ENCODE results near the gene SUPT3H. TPM values are rescaled to one million over a fixed set of nuclear protein-coding genes. Genes with fewer than 3 reads are reported as not detected.

The SUPT3H gene
- total and polyA plus RNA-seq, 9 donors = 10.3 to 23.1 (median 16.2) TPM

- Histone ChIP-seq H3K4me3 (peak overlapping the region; percentile 67), H3K36me3 (no peaks in the 10 kb centered on the region), H3K27ac (peak overlapping the region; percentile 86 to 97), H3K9me3 (no peaks in the 10 kb centered on the region), H3K4me1 (ENCODE audit: insufficient read depth) (no peaks in the 10 kb centered on the region), H3K27me3 (no peaks in the 10 kb centered on the region)
- intact Hi-C loops (cut with DNase I) = loop anchor here in 1 of 4 donors (5.0 kb wide), 1 partner anchor 335 kb away; no protein-coding TSS in a partner anchor
- no peak for DNase-seq
- 1% methylated on average over 21 of the region's 21 CpGs for WGBS, 3 donors
- TF ChIP-seq EP300 (IDR thresholded peaks at IDR 0.05) = no peak
- no peak for TF ChIP-seq POLR2A (IDR thresholded peaks at IDR 0.05)
- TF ChIP-seq CTCF (IDR thresholded peaks at IDR 0.05) = no peak
These were observed 636 bp downstream of the SUPT3H start for GRCh38 chr6:45377043-45377553.

GRCh38 chr6:45376310-45377042 is 1.3 kb downstream of the SUPT3H start:
- Histone ChIP-seq H3K27me3 (no peaks in the 10 kb centered on the region), H3K4me3 (peak overlapping the region; percentile 67), H3K36me3 (no peaks in the 10 kb centered on the region), H3K9me3 (no peaks in the 10 kb centered on the region), H3K27ac (no peak overlapping the region), H3K4me1 (ENCODE audit: insufficient read depth) (no peaks in the 10 kb centered on the region)
- WGBS, 3 donors = 17 to 21% (median 18%) methylated on average over 11 of the region's 11 CpGs
- no peak for DNase-seq
- intact Hi-C loops (cut with DNase I) = loop anchor here in 1 of 4 donors (5.0 kb wide), 1 partner anchor 336 kb away; no protein-coding TSS in a partner anchor
- TF ChIP-seq POLR2A (IDR thresholded peaks at IDR 0.05) (no peak), CTCF (IDR thresholded peaks at IDR 0.05) (no peak), EP300 (IDR thresholded peaks at IDR 0.05) (no peak)

GRCh38 chr6:45375449-45375848 is 2.3 kb downstream of the SUPT3H start:
- intact Hi-C loops (cut with DNase I) = loop anchor here in 1 of 4 donors (5.0 kb wide), 1 partner anchor 337 kb away; no protein-coding TSS in a partner anchor
- Histone ChIP-seq H3K9me3 (no peaks in the 10 kb centered on the region), H3K27ac (no peak overlapping the region), H3K4me1 (ENCODE audit: insufficient read depth) (no peaks in the 10 kb centered on the region), H3K27me3 (no peaks in the 10 kb centered on the region), H3K4me3 (no peak overlapping the region), H3K36me3 (no peaks in the 10 kb centered on the region)
- TF ChIP-seq POLR2A (IDR thresholded peaks at IDR 0.05) (no peak), CTCF (IDR thresholded peaks at IDR 0.05) (no peak), EP300 (IDR thresholded peaks at IDR 0.05) (no peak)
- 64 to 72% (median 66%) methylated on average over 3 of the region's 3 CpGs for WGBS, 3 donors
- DNase-seq = no peak

GRCh38 chr6:45371924-45372573 is 5.7 kb downstream of the SUPT3H start:
- intact Hi-C loops (cut with DNase I) = no loop called here
- Histone ChIP-seq H3K4me1 (ENCODE audit: insufficient read depth) (no peaks in the 10 kb centered on the region), H3K27ac (no peak overlapping the region), H3K9me3 (no peaks in the 10 kb centered on the region), H3K4me3 (no peak overlapping the region), H3K27me3 (no peaks in the 10 kb centered on the region), H3K36me3 (no peaks in the 10 kb centered on the region)
- no peak for DNase-seq
- TF ChIP-seq CTCF (IDR thresholded peaks at IDR 0.05) (no peak), POLR2A (IDR thresholded peaks at IDR 0.05) (no peak), EP300 (IDR thresholded peaks at IDR 0.05) (no peak)
- 96% methylated on average over 3 of the region's 3 CpGs for WGBS, 3 donors

Measured in ovary (tissue), 9 donors.